GM18868 (cell line): ENCODE results near the gene ACER2.

Source experiments
- ATAC-seq: cut with Tn5 transposase; IDR thresholded peaks from one replicate; pipeline ENCODE4 v1.9.1; 2021; ENCODE audit warnings: mild to moderate bottlenecking, moderate library complexity; ENCODE audit not compliant: unreplicated experiment

Gene ACER2

GRCh38 chr9:19451240-19452087, 42.7 kb downstream of the ACER2 start:
- ATAC-seq, result peak; percentile 94

GRCh38 chr9:19456426-19456825, 47.6 kb downstream of the ACER2 start:
- no peak for ATAC-seq

- ATAC-seq, result peak; percentile 77
Observed at GRCh38 chr9:19456996-19457692, 48.3 kb downstream of the ACER2 start.

- ATAC-seq, result peak; percentile 19
Observed at GRCh38 chr9:19457693-19458009, 48.8 kb downstream of the ACER2 start.

GRCh38 chr9:19460243-19460642, 51.4 kb downstream of the ACER2 start:
- ATAC-seq, result no peak

GRCh38 chr9:19461135-19461534, 52.3 kb downstream of the ACER2 start:
- ATAC-seq, result no peak

GRCh38 chr9:19464061-19464763, 55.4 kb downstream of the ACER2 start:
- ATAC-seq, result peak; percentile 8

- peak; percentile 95 for ATAC-seq
Observed at GRCh38 chr9:19464764-19465585, 56.2 kb downstream of the ACER2 start.

- no peak for ATAC-seq
Observed at GRCh38 chr9:19465586-19466279, 56.9 kb downstream of the ACER2 start.

GRCh38 chr9:19466280-19466639, 57.5 kb downstream of the ACER2 start:
- no peak for ATAC-seq

GRCh38 chr9:19469271-19469670, 60.5 kb downstream of the ACER2 start:
- ATAC-seq, result no peak

- no peak for ATAC-seq
Observed at GRCh38 chr9:19470567-19470966, 61.8 kb downstream of the ACER2 start.

- ATAC-seq, result no peak
Observed at GRCh38 chr9:19470981-19471650, 62.3 kb downstream of the ACER2 start.

- ATAC-seq, result peak; percentile 85
Observed at GRCh38 chr9:19471737-19472648, 63.2 kb downstream of the ACER2 start.

- ATAC-seq, result no peak
Observed at GRCh38 chr9:19473605-19474004, 64.8 kb downstream of the ACER2 start.

- ATAC-seq, result no peak
Observed at GRCh38 chr9:19479874-19480273, 71.1 kb downstream of the ACER2 start.

- ATAC-seq, result no peak
Observed at GRCh38 chr9:19480345-19480744, 71.5 kb downstream of the ACER2 start.

- ATAC-seq, result no peak
Observed at GRCh38 chr9:19481121-19481870, 72.5 kb downstream of the ACER2 start.
